Testis (tissue), 2 donors: ENCODE measurements around the gene NUP50.

ENCODE experiments used
- CTCF ChIP-seq, 3 experiments: fragments of 450-650 bp in 2 of 3; fragments of 200-600 bp in 1 of 3; sonication (generic) in 1 of 3; IDR thresholded peaks; one replicate each; pipeline ENCODE4 v1.5.1; 2016 to 2019; ENCODE audit warnings: antibody characterized with exemption in 3 of 3, mild to moderate bottlenecking in 2 of 3, moderate library complexity in 1 of 3
- POLR2A ChIP-seq: fragments of 450-650 bp; IDR thresholded peaks from one replicate; pipeline ENCODE4 v1.6.1; 2017; ENCODE audit warnings: antibody characterized with exemption, mild to moderate bottlenecking, moderate library complexity

- no peak for TF ChIP-seq CTCF (IDR thresholded peaks at IDR 0.05)
- no peak for TF ChIP-seq POLR2A
These were observed 6.1 kb downstream of the NUP50 start for GRCh38 chr22:45169591-45170466.
